Adrenal gland (tissue), 5 donors: Measurements from ENCODE around the gene NNT.

Source experiments
- POLR2A ChIP-seq, 2 donors: fragments of 450-650 bp; IDR thresholded peaks; one replicate each; pipeline ENCODE4 v1.6.1; 2017; ENCODE audit warnings: antibody characterized with exemption in 2 of 2, mild to moderate bottlenecking in 2 of 2, moderate library complexity in 1 of 2
- TF ChIP-seq, protein P1 (sequence below), 6 experiments: fragments of 450-650 bp in 4 of 6; fragments of 200-600 bp in 2 of 6; sonication (generic) in 1 of 6; IDR thresholded peaks; 1 replicate in 5 of 6; 2 replicates in 1 of 6; pipeline versions ENCODE4 v1.5.1 to v1.8.0; 2016 to 2021; ENCODE audit warnings: antibody characterized with exemption in 6 of 6, mild to moderate bottlenecking in 2 of 6, moderate library complexity in 1 of 6
- donor health status: DM: no; HTN: no; CAD: no.

DNA sequence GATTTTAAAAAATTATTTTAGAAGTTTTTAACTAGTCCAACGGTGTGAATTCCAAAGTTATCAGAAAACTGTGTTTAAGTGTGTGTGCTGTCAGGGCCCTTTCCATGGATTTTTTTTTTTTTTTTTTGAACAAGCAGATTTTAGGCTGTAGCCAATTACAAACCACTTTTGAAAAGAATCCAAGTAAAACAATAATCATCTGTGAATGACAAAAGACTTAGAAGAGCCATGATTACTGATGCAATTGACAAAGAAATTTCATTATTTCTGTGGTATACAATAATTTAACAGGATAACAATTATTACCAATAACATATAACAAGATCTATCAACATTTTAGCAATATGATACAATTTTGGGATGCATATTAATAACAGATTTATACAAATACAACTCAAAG, 29.9 kb upstream of the NNT start:
- TF ChIP-seq, protein P1, sequence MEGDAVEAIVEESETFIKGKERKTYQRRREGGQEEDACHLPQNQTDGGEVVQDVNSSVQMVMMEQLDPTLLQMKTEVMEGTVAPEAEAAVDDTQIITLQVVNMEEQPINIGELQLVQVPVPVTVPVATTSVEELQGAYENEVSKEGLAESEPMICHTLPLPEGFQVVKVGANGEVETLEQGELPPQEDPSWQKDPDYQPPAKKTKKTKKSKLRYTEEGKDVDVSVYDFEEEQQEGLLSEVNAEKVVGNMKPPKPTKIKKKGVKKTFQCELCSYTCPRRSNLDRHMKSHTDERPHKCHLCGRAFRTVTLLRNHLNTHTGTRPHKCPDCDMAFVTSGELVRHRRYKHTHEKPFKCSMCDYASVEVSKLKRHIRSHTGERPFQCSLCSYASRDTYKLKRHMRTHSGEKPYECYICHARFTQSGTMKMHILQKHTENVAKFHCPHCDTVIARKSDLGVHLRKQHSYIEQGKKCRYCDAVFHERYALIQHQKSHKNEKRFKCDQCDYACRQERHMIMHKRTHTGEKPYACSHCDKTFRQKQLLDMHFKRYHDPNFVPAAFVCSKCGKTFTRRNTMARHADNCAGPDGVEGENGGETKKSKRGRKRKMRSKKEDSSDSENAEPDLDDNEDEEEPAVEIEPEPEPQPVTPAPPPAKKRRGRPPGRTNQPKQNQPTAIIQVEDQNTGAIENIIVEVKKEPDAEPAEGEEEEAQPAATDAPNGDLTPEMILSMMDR (IDR thresholded peaks at IDR 0.05), result no peak
- no peak for TF ChIP-seq POLR2A (IDR thresholded peaks at IDR 0.05)
